Uterus (tissue), 2 donors: ENCODE measurements around the gene COMMD10.

Source experiments
- POLR2A ChIP-seq, 2 donors: fragments of 450-650 bp; IDR thresholded peaks; one replicate each; pipeline ENCODE4 v1.6.1; 2016; ENCODE audit warnings: antibody characterized with exemption in 2 of 2, mild to moderate bottlenecking in 1 of 2, moderate library complexity in 1 of 2
- TF ChIP-seq, protein P1 (sequence below), 4 experiments: fragments of 200-600 bp in 2 of 4; fragments of 450-650 bp in 2 of 4; sonication (generic) in 2 of 4; IDR thresholded peaks; one replicate each; pipeline ENCODE4 v1.5.1; 2016 to 2019; ENCODE audit warnings: antibody characterized with exemption in 4 of 4, mild to moderate bottlenecking in 2 of 4, moderate library complexity in 1 of 4

DNA sequence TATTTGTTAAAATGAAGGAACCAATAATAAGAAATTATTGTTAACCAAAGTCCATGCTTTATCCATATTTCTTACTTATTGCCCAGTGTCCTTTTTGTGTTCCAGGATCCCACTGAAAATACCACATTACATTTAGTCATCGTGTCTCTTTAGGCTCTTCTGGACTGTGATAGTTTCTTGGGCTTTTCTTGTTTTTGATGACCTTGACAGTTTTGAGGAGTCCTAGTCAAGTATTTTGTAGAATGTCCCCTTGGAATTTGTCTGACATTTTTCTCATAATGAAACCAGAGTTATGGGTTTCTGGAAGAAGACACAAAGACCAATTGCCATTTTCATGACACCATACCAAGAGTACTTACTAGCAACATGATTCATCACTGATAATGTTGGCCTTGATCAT lies 13.6 kb upstream of the COMMD10 start:
- TF ChIP-seq, protein P1, sequence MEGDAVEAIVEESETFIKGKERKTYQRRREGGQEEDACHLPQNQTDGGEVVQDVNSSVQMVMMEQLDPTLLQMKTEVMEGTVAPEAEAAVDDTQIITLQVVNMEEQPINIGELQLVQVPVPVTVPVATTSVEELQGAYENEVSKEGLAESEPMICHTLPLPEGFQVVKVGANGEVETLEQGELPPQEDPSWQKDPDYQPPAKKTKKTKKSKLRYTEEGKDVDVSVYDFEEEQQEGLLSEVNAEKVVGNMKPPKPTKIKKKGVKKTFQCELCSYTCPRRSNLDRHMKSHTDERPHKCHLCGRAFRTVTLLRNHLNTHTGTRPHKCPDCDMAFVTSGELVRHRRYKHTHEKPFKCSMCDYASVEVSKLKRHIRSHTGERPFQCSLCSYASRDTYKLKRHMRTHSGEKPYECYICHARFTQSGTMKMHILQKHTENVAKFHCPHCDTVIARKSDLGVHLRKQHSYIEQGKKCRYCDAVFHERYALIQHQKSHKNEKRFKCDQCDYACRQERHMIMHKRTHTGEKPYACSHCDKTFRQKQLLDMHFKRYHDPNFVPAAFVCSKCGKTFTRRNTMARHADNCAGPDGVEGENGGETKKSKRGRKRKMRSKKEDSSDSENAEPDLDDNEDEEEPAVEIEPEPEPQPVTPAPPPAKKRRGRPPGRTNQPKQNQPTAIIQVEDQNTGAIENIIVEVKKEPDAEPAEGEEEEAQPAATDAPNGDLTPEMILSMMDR (IDR thresholded peaks at IDR 0.05) = no peak
- no peak for TF ChIP-seq POLR2A (IDR thresholded peaks at IDR 0.05)
